SK-N-SH treated with all-trans-retinoic acid at 6 μM for 48 hours (cell line): ENCODE results near the gene AKT3.

Experiments
- ATAC-seq: fragments of 200-7000 bp; cut with Tn5 transposase; 3 replicates; pipeline ENCODE4 v1.9.1; 2020; ENCODE audit warnings: mild to moderate bottlenecking, moderate library complexity
- ARNTL ChIP-seq: fragments of 450-650 bp; formaldehyde crosslinking; IDR thresholded peaks from 2 replicates; pipeline ENCODE4 v1.5.0; 2020; ENCODE audit warnings: low read depth, mild to moderate bottlenecking, moderate library complexity, borderline replicate concordance
- BACH2 ChIP-seq: fragments of 250-450 bp; sonication (Bioruptor Pico); IDR thresholded peaks from 2 replicates; pipeline ENCODE4 v1.9.0; 2021; ENCODE audit warnings: mild to moderate bottlenecking, borderline replicate concordance
- CSDC2 ChIP-seq: fragments of 250-450 bp; sonication (Bioruptor Pico); IDR thresholded peaks from 2 replicates; pipeline ENCODE4 v1.5.0; 2020; ENCODE audit warnings: mild to moderate bottlenecking, moderate library complexity
- CSRNP3 ChIP-seq: fragments of 250-450 bp; sonication (Bioruptor Pico); IDR thresholded peaks from 2 replicates; pipeline ENCODE4 v1.5.1; 2021; ENCODE audit warnings: mild to moderate bottlenecking, moderate library complexity
- ESRRG ChIP-seq: fragments of 250-450 bp; sonication (Bioruptor Pico); IDR thresholded peaks from 2 replicates; pipeline ENCODE4 v1.6.1; 2021; ENCODE audit warnings: mild to moderate bottlenecking
- GLIS3 ChIP-seq: fragments of 250-450 bp; sonication (Bioruptor Pico); IDR thresholded peaks from 2 replicates; pipeline ENCODE4 v1.5.0; 2020; ENCODE audit warnings: mild to moderate bottlenecking, moderate library complexity
- ISL1 ChIP-seq: fragments of 250-450 bp; sonication (Bioruptor Pico); IDR thresholded peaks from 2 replicates; pipeline ENCODE4 v2.1.2; 2022; ENCODE audit warnings: mild to moderate bottlenecking, moderate library complexity
- OSR1 ChIP-seq: fragments of 250-450 bp; sonication (Bioruptor Pico); IDR thresholded peaks from 2 replicates; pipeline ENCODE4 v1.8.0; 2022; ENCODE audit warnings: moderate library complexity, mild to moderate bottlenecking, inconsistent platforms
- PATZ1 ChIP-seq: fragments of 250-450 bp; sonication (Bioruptor Pico); IDR thresholded peaks from 2 replicates; pipeline ENCODE4 v1.8.0; 2020; ENCODE audit warnings: mild to moderate bottlenecking, moderate library complexity, borderline replicate concordance
- PPARA ChIP-seq: fragments of 250-450 bp; sonication (Bioruptor Pico); IDR thresholded peaks from 2 replicates; pipeline ENCODE4 v1.5.0; 2020; ENCODE audit warnings: mild to moderate bottlenecking, borderline replicate concordance
- RARB ChIP-seq: fragments of 250-450 bp; sonication (Bioruptor Pico); IDR thresholded peaks from 2 replicates; pipeline ENCODE4 v1.8.0; 2021; ENCODE audit warnings: mild to moderate bottlenecking, moderate library complexity
- SNAI2 ChIP-seq: fragments of 250-450 bp; sonication (Bioruptor Pico); IDR thresholded peaks from 2 replicates; pipeline ENCODE4 v1.5.0; 2020; ENCODE audit warnings: mild to moderate bottlenecking, moderate library complexity
- TCF4 ChIP-seq: fragments of 250-450 bp; sonication (Bioruptor Pico); IDR thresholded peaks from 2 replicates; pipeline ENCODE4 v1.8.0; 2021; ENCODE audit warnings: mild to moderate bottlenecking, moderate library complexity, borderline replicate concordance
- TOX ChIP-seq: fragments of 250-450 bp; sonication (Bioruptor Pico); IDR thresholded peaks from 2 replicates; pipeline ENCODE4 v1.8.0; 2021; ENCODE audit warnings: mild to moderate bottlenecking, moderate library complexity, borderline replicate concordance
- ZC3H10 ChIP-seq: fragments of 250-450 bp; sonication (Bioruptor Pico); IDR thresholded peaks from 2 replicates; pipeline ENCODE4 v1.5.1; 2021; ENCODE audit warnings: mild to moderate bottlenecking, moderate library complexity
- ZFP3 ChIP-seq: fragments of 250-450 bp; sonication (Bioruptor Pico); IDR thresholded peaks from 2 replicates; pipeline ENCODE4 v1.5.0; 2020; ENCODE audit warnings: mild to moderate bottlenecking, moderate library complexity
- ZFP30 ChIP-seq: fragments of 450-650 bp; formaldehyde crosslinking; IDR thresholded peaks from 2 replicates; pipeline ENCODE4 v1.5.0; 2022; ENCODE audit warnings: mild to moderate bottlenecking, moderate library complexity
- ZNF565 ChIP-seq: fragments of 450-650 bp; formaldehyde crosslinking; conservative IDR thresholded peaks from 2 replicates; pipeline ENCODE4 v1.5.0; 2020; ENCODE audit warnings: low read depth, mild to moderate bottlenecking, moderate library complexity
- ZNF70 ChIP-seq: fragments of 450-650 bp; formaldehyde crosslinking; IDR thresholded peaks from 2 replicates; pipeline ENCODE4 v1.5.0; 2020; ENCODE audit warnings: mild to moderate bottlenecking, moderate library complexity
- ZNF8 ChIP-seq: fragments of 450-650 bp; formaldehyde crosslinking; IDR thresholded peaks from 2 replicates; pipeline ENCODE4 v1.5.0; 2020; ENCODE audit warnings: mild to moderate bottlenecking, moderate library complexity
- TF ChIP-seq, protein P1 (sequence below): fragments of 250-450 bp; sonication (Bioruptor Pico); IDR thresholded peaks from 2 replicates; pipeline ENCODE4 v1.5.1; 2020; ENCODE audit warnings: low read depth, mild to moderate bottlenecking, moderate library complexity
- TF ChIP-seq, protein P2 (sequence below): fragments of 250-450 bp; sonication (Bioruptor Pico); IDR thresholded peaks from 2 replicates; pipeline ENCODE4 v1.8.0; 2021; ENCODE audit warnings: low read depth, mild to moderate bottlenecking, moderate library complexity, borderline replicate concordance

Gene AKT3

GRCh38 chr1:243528459-243529121 is 321.5 kb downstream of the AKT3 start:
- no peak for TF ChIP-seq ZFP3 (CRISPR knock-in tag)
- TF ChIP-seq TCF4 (CRISPR knock-in tag): no peak
- TF ChIP-seq, protein P1, sequence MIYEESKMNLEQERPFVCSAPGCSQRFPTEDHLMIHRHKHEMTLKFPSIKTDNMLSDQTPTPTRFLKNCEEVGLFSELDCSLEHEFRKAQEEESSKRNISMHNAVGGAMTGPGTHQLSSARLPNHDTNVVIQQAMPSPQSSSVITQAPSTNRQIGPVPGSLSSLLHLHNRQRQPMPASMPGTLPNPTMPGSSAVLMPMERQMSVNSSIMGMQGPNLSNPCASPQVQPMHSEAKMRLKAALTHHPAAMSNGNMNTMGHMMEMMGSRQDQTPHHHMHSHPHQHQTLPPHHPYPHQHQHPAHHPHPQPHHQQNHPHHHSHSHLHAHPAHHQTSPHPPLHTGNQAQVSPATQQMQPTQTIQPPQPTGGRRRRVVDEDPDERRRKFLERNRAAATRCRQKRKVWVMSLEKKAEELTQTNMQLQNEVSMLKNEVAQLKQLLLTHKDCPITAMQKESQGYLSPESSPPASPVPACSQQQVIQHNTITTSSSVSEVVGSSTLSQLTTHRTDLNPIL (CRISPR knock-in tag): no peak
- TF ChIP-seq SNAI2: no peak
- TF ChIP-seq CSRNP3 (CRISPR knock-in tag): no peak
- TF ChIP-seq, protein P2, sequence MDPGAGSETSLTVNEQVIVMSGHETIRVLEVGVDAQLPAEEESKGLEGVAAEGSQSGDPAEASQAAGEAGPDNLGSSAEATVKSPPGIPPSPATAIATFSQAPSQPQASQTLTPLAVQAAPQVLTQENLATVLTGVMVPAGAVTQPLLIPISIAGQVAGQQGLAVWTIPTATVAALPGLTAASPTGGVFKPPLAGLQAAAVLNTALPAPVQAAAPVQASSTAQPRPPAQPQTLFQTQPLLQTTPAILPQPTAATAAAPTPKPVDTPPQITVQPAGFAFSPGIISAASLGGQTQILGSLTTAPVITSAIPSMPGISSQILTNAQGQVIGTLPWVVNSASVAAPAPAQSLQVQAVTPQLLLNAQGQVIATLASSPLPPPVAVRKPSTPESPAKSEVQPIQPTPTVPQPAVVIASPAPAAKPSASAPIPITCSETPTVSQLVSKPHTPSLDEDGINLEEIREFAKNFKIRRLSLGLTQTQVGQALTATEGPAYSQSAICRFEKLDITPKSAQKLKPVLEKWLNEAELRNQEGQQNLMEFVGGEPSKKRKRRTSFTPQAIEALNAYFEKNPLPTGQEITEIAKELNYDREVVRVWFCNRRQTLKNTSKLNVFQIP (CRISPR knock-in tag): no peak
- no peak for TF ChIP-seq OSR1 (CRISPR knock-in tag)
- no peak for TF ChIP-seq ISL1 (CRISPR knock-in tag)
- no peak for TF ChIP-seq ESRRG (CRISPR knock-in tag)
- no peak for TF ChIP-seq ZFP30 (CRISPR knock-in tag)
- TF ChIP-seq GLIS3 (CRISPR knock-in tag): no peak
- no peak for TF ChIP-seq RARB (CRISPR knock-in tag)
- no peak for TF ChIP-seq ZNF70 (CRISPR knock-in tag)
- no peak for TF ChIP-seq PPARA (CRISPR knock-in tag)
- no peak for ATAC-seq

GRCh38 chr1:243526180-243526579 is 323.9 kb downstream of the AKT3 start:
- no peak for TF ChIP-seq ARNTL (CRISPR knock-in tag)
- TF ChIP-seq ZNF70 (CRISPR knock-in tag): no peak
- no peak for TF ChIP-seq CSRNP3 (CRISPR knock-in tag)
- TF ChIP-seq RARB (CRISPR knock-in tag): no peak
- no peak for TF ChIP-seq CSDC2 (CRISPR knock-in tag)
- no peak for TF ChIP-seq ZFP30 (CRISPR knock-in tag)
- ATAC-seq: peak; percentile 13; the same call in 2 of the 3 replicates

DNA sequence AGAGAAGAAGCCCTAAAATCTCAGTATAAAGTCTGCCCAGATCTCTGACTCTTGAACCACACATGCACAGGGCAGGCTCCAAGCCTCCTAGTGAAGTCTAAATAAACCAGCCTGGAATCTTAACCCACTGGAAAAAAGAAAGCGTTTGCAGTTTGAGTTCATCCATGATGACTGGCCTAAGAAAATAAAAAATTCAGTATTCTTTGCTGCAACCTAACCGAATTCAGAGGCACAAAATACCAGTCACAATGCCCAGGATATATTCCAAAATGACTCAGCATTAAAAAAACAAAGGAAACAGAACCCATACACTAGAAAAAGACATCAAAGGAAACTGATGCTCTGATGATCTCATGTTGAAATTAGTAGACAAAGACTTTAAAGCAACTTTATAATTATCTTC is 325.0 kb downstream of the AKT3 start:
- peak; percentile 78 for ATAC-seq
- TF ChIP-seq TOX (CRISPR knock-in tag) (0 out of 2 replicates have a peak, but pooled peaks have one; percentile 25), PATZ1 (CRISPR knock-in tag) (no peak), ZC3H10 (CRISPR knock-in tag) (no peak), BACH2 (CRISPR knock-in tag) (no peak)

DNA sequence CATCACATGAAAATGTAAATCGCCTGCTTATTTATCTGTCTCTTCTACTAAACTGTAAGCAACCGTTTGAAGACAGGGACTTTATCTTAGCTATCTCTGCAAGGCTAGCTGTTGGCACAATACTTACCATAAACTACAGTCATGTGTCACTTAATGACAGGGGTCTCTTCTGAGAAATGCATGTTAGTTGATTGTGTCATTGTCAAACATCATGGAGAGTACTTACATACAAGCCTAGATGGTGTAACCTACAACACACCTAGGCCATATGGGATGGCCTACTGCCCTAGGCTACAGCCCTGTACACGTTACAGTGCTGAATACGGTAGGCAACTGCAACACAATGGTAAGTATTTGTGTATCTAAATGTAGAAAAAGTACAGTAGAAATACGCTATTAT is 326.3 kb downstream of the AKT3 start:
- ATAC-seq: no peak

More for the DNA sequence above, 326.3 kb downstream of the AKT3 start:
- TF ChIP-seq, protein P2 (CRISPR knock-in tag): no peak
- TF ChIP-seq ZNF8 (CRISPR knock-in tag) (no peak), PPARA (CRISPR knock-in tag) (no peak), ARNTL (CRISPR knock-in tag) (no peak), TCF4 (CRISPR knock-in tag) (no peak), ZNF565 (CRISPR knock-in tag) (no peak), OSR1 (CRISPR knock-in tag) (no peak), ZNF70 (CRISPR knock-in tag) (no peak), BACH2 (CRISPR knock-in tag) (no peak), SNAI2 (no peak), ZC3H10 (CRISPR knock-in tag) (no peak), RARB (CRISPR knock-in tag) (no peak)
